GM12878 (cell line): ENCODE data around the gene EI24.

Experiments used
- CTCF ChIP-seq, 3 experiments: IDR thresholded peaks in 2 of 3; conservative IDR thresholded peaks in 1 of 3; 2 replicates each; pipeline ENCODE4 v1.5.1; 2011; ENCODE audit warnings: low read depth in 3 of 3, low read length in 3 of 3, mild to moderate bottlenecking in 3 of 3, control low read depth in 2 of 3, moderate library complexity in 2 of 3, inconsistent platforms in 1 of 3, mixed read lengths in 1 of 3; ENCODE audit not compliant: control insufficient read depth in 2 of 3, insufficient read depth in 1 of 3; ENCODE audit errors: extremely low read depth in 1 of 3
- HCFC1 ChIP-seq: fragments of 150-350 bp; IDR thresholded peaks from 2 replicates; pipeline ENCODE4 v1.6.1; 2014; ENCODE audit warnings: low read length
- JUND ChIP-seq: IDR thresholded peaks from 2 replicates; pipeline ENCODE4 v1.6.1; 2012; ENCODE audit warnings: low read depth, mild to moderate bottlenecking, low read length, improper control_type of control experiment, moderate library complexity
- KDM1A ChIP-seq: fragments of 200-600 bp; sonication (generic); IDR thresholded peaks from 2 replicates; pipeline ENCODE4 v1.6.1; 2016; ENCODE audit warnings: borderline replicate concordance
- MYC ChIP-seq: IDR thresholded peaks from 2 replicates; pipeline ENCODE4 v1.6.1; 2011; ENCODE audit warnings: mild to moderate bottlenecking, low read length, moderate library complexity, inconsistent platforms; ENCODE audit not compliant: insufficient read depth, insufficient replicate concordance, insufficient read length, severe bottlenecking
- PAX8 ChIP-seq: fragments of 450-650 bp; IDR thresholded peaks from 2 replicates; pipeline ENCODE4 v1.6.1; 2017; ENCODE audit warnings: mild to moderate bottlenecking, moderate library complexity
- POLR2A ChIP-seq: IDR thresholded peaks from 2 replicates; pipeline ENCODE4 v1.6.1; 2011; ENCODE audit warnings: low read depth, mild to moderate bottlenecking, low read length
- SUZ12 ChIP-seq: fragments of 200-600 bp; sonication (generic); IDR thresholded peaks from one replicate; pipeline ENCODE4 v1.6.1; 2018; ENCODE audit warnings: antibody characterized with exemption, mild to moderate bottlenecking; ENCODE audit not compliant: unreplicated experiment
- TAF1 ChIP-seq: IDR thresholded peaks from 2 replicates; pipeline ENCODE4 v1.6.1; 2011; ENCODE audit warnings: mild to moderate bottlenecking, low read depth, low read length, borderline replicate concordance
- YY1 ChIP-seq: IDR thresholded peaks from 2 replicates; pipeline ENCODE4 v1.6.1; 2011; ENCODE audit warnings: low read depth, mild to moderate bottlenecking, low read length
- ZNF207 ChIP-seq: fragments of 450-650 bp; IDR thresholded peaks from 2 replicates; pipeline ENCODE4 v1.6.1; 2014; ENCODE audit warnings: antibody characterized with exemption, mild to moderate bottlenecking, borderline replicate concordance
- TF ChIP-seq, protein P1 (sequence below): IDR thresholded peaks from 2 replicates; pipeline ENCODE4 v1.6.1; 2012; ENCODE audit warnings: low read depth, low read length, improper control_type of control experiment
- TF ChIP-seq, protein P2 (sequence below): fragments of 450-650 bp; IDR thresholded peaks from 2 replicates; pipeline ENCODE4 v1.6.1; 2017; ENCODE audit warnings: mild to moderate bottlenecking, moderate library complexity

DNA sequence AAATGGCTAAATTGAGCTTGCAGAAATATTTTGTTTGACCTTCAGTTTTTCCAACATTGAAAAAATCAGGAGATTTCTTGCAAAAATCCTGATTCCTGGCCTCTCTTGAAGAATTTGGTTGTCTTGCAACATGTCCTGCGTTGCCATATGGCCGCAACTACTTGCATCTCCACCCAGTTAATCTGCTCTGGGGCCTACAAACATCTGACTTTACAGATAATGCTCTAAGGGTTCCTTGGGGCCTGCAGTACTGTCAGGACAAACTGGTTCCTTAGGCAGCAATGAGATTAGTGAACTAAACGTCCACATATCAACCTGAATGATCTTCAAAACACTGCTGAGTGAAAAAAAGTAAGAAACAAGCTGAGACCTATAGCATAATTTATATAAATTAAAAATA is 36.6 kb upstream of the EI24 start:
- no peak for TF ChIP-seq POLR2A
- TF ChIP-seq YY1 = no peak
- TF ChIP-seq PAX8 = no peak
- TF ChIP-seq CTCF (IDR thresholded peaks at IDR 0.05 in 2 of 3, conservative IDR thresholded peaks at IDR 0.05 in 1 of 3; ENCODE audit: control insufficient read depth in 2 of 3, extremely low read depth in 1 of 3, insufficient read depth in 1 of 3, low read depth in 3 of 3, low read length in 3 of 3) = no peak
- no peak for TF ChIP-seq MYC
- TF ChIP-seq TAF1 = no peak
- no peak for TF ChIP-seq JUND
- TF ChIP-seq, protein P1, sequence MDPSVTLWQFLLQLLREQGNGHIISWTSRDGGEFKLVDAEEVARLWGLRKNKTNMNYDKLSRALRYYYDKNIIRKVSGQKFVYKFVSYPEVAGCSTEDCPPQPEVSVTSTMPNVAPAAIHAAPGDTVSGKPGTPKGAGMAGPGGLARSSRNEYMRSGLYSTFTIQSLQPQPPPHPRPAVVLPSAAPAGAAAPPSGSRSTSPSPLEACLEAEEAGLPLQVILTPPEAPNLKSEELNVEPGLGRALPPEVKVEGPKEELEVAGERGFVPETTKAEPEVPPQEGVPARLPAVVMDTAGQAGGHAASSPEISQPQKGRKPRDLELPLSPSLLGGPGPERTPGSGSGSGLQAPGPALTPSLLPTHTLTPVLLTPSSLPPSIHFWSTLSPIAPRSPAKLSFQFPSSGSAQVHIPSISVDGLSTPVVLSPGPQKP = no peak
- no peak for TF ChIP-seq SUZ12
- TF ChIP-seq KDM1A = no peak
- TF ChIP-seq HCFC1 = no peak
- TF ChIP-seq, protein P2, sequence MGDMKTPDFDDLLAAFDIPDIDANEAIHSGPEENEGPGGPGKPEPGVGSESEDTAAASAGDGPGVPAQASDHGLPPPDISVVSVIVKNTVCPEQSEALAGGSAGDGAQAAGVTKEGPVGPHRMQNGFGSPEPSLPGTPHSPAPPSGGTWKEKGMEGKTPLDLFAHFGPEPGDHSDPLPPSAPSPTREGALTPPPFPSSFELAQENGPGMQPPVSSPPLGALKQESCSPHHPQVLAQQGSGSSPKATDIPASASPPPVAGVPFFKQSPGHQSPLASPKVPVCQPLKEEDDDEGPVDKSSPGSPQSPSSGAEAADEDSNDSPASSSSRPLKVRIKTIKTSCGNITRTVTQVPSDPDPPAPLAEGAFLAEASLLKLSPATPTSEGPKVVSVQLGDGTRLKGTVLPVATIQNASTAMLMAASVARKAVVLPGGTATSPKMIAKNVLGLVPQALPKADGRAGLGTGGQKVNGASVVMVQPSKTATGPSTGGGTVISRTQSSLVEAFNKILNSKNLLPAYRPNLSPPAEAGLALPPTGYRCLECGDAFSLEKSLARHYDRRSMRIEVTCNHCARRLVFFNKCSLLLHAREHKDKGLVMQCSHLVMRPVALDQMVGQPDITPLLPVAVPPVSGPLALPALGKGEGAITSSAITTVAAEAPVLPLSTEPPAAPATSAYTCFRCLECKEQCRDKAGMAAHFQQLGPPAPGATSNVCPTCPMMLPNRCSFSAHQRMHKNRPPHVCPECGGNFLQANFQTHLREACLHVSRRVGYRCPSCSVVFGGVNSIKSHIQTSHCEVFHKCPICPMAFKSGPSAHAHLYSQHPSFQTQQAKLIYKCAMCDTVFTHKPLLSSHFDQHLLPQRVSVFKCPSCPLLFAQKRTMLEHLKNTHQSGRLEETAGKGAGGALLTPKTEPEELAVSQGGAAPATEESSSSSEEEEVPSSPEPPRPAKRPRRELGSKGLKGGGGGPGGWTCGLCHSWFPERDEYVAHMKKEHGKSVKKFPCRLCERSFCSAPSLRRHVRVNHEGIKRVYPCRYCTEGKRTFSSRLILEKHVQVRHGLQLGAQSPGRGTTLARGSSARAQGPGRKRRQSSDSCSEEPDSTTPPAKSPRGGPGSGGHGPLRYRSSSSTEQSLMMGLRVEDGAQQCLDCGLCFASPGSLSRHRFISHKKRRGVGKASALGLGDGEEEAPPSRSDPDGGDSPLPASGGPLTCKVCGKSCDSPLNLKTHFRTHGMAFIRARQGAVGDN = no peak
- no peak for TF ChIP-seq ZNF207
